ENCODE results near the gene RABGAP1L. TPM values are rescaled to one million over a fixed set of nuclear protein-coding genes. Genes with fewer than 3 reads are reported as not detected.

RABGAP1L gene
- total and polyA plus RNA-seq, 2 of the 8 experiments (the other 6 are each of a cell fraction or from before 2014, with no cell fraction given), result 33.3 to 156 TPM

GRCh38 chr1:174949645-174950044, 790.3 kb downstream of the RABGAP1L start:
- Histone ChIP-seq H2BK120ac (replicated peaks; ENCODE audit: low read depth, low read length) (no peak overlapping the region), H3K18ac (ENCODE audit: extremely low read depth, low read length) (no peak overlapping the region), H3K23me2 (ENCODE audit: low read depth, low read length) (no peaks in the 10 kb centered on the region), H2BK12ac (ENCODE audit: low read depth, low read length) (no peak overlapping the region), H3K14ac (ENCODE audit: insufficient read length) (no peak overlapping the region), H3K9me3 (ENCODE audit: insufficient read depth in 2 of 2, low read depth in 1 of 2, low read length in 1 of 2) (no peaks in the 10 kb centered on the region), H4K91ac (replicated peaks; ENCODE audit: insufficient read length, low read length) (no peak overlapping the region), H3K4me2 (ENCODE audit: insufficient read depth in 1 of 2, low read depth in 2 of 2, low read length in 2 of 2) (no peak overlapping the region), H3K27me3 (replicated peaks in 1 of 4; ENCODE audit: control insufficient read depth in 3 of 4, extremely low read depth in 1 of 4, insufficient read depth in 3 of 4, low read length in 3 of 4) (no peaks in the 10 kb centered on the region), H2AFZ (ENCODE audit: low read length) (no peak overlapping the region), H4K5ac (ENCODE audit: insufficient read length, low read depth, low read length) (no peak overlapping the region), H3K4ac (replicated peaks; ENCODE audit: insufficient read length, low read depth, low read length) (no peak overlapping the region), H3K9ac (replicated peaks in 1 of 4; ENCODE audit: extremely low read depth in 1 of 4, low read depth in 3 of 4, low read length in 3 of 4) (no peak overlapping the region), H2AK5ac (ENCODE audit: low read depth, low read length) (no peak overlapping the region), H2BK20ac (ENCODE audit: low read length) (no peak overlapping the region), H3K27ac (ENCODE audit: low read depth, low read length) (no peak overlapping the region), H3K4me1 (replicated peaks in 1 of 4; ENCODE audit: control insufficient read depth in 3 of 4, insufficient read depth in 4 of 4, low read length in 3 of 4) (peaks cover 0 to 4% (median 1%) of the 10 kb centered on the region in 4 experiments; a peak in 3 of 7 replicates), H3K79me1 (ENCODE audit: low read depth, low read length) (no peaks in the 10 kb centered on the region; the same call in 1 of the 2 replicates), H3K36me3 (ENCODE audit: control insufficient read depth in 2 of 4, insufficient read depth in 4 of 4, low read length in 3 of 4) (peaks cover 0 to 25% (median 6%) of the 10 kb centered on the region in 4 experiments; a peak in 3 of 8 replicates), H3K23ac (ENCODE audit: insufficient read length) (no peak overlapping the region), H2BK5ac (ENCODE audit: low read depth, low read length) (no peak overlapping the region), H3K79me2 (ENCODE audit: control insufficient read depth in 1 of 2, insufficient read depth in 2 of 2, low read length in 2 of 2) (peaks cover 0 to 96% of the 10 kb centered on the region in 2 experiments; a peak in 2 of 4 replicates), H3K4me3 (ENCODE audit: extremely low read depth in 1 of 4, insufficient read depth in 2 of 4, low read depth in 3 of 4, low read length in 4 of 4) (no peak overlapping the region), H2BK15ac (ENCODE audit: low read length) (no peak overlapping the region), H3K56ac (replicated peaks; ENCODE audit: insufficient read length, low read depth, low read length) (no peak overlapping the region), H4K20me1 (replicated peaks in 1 of 2; ENCODE audit: control insufficient read depth in 1 of 2, insufficient read depth in 2 of 2, low read length in 2 of 2) (peaks cover 4 to 13% of the 10 kb centered on the region in 2 experiments), H4K8ac (ENCODE audit: extremely low read depth, insufficient read depth, low read length) (no peak overlapping the region)
- no peak for FAIRE-seq
- TF ChIP-seq POU5F1 (IDR thresholded peaks at IDR 0.05; ENCODE audit: low read depth, low read length), result no peak
- TF ChIP-seq RFX5 (IDR thresholded peaks at IDR 0.05; ENCODE audit: borderline replicate concordance, low read depth, low read length), result no peak
- TF ChIP-seq CREB1 (IDR thresholded peaks at IDR 0.05), result no peak
- TF ChIP-seq SIX5 (IDR thresholded peaks at IDR 0.05; ENCODE audit: low read depth, low read length), result no peak
- no peak for TF ChIP-seq NANOG (IDR thresholded peaks at IDR 0.05; ENCODE audit: insufficient read depth, low read depth, low read length, poor library complexity, severe bottlenecking)
- no peak for TF ChIP-seq PHF8 (conservative IDR thresholded peaks at IDR 0.05; ENCODE audit: low read depth, low read length)
- no peak for TF ChIP-seq RBBP5 (IDR thresholded peaks at IDR 0.05; ENCODE audit: borderline replicate concordance, low read depth, low read length)
- TF ChIP-seq ZNF274 (IDR thresholded peaks at IDR 0.05; ENCODE audit: borderline replicate concordance, extremely low read depth, low read length), result no peak
- CTCF ChIA-PET (ENCODE audit: partially characterized antibody), result no interaction called here
- POLR2A ChIA-PET (ENCODE audit: partially characterized antibody), result interaction anchor here (1.3 to 1.7 kb wide), 2 partner anchors 9 kb away, joined by 3 read pairs; no protein-coding TSS in a partner anchor
- no peak for DNase-seq (ENCODE audit: low read depth in 1 of 2, low spot score in 2 of 2)

Measured in H1 (cell line).